Keratinocyte (primary cell): ENCODE data around the gene TFPT. TPM values are rescaled to one million over a fixed set of nuclear protein-coding genes. Genes with fewer than 3 reads are reported as not detected.

Experiments used
- DNase-seq: peaks from one replicate; pipeline ENCODE4 v3.0.0-alpha.2; 2011; ENCODE audit warnings: low read depth, missing footprints, low spot score
- FAIRE-seq: peaks from 2 replicates; lab custom pipeline; 2011; peaks lifted over from hg19 to GRCh38; lab: Jason Lieb, UNC
- H2AFZ ChIP-seq: 2 replicates; pipeline ENCODE4 v1.6.0; 2012; ENCODE audit warnings: low read length, control low read depth, inconsistent platforms; ENCODE audit not compliant: control insufficient read depth
- H3K27ac ChIP-seq: 2 replicates; pipeline ENCODE4 v1.5.1; 2011; ENCODE audit warnings: low read length; ENCODE audit not compliant: control insufficient read depth, insufficient read depth
- H3K27me3 ChIP-seq: 3 replicates; pipeline ENCODE4 v1.6.0; 2011; ENCODE audit warnings: low read length; ENCODE audit not compliant: control insufficient read depth, insufficient read depth; ENCODE audit errors: extremely low read depth
- H3K36me3 ChIP-seq, 2 experiments: 2 replicates in 1 of 2; 3 replicates in 1 of 2; pipeline ENCODE4 v1.5.1; 2011; ENCODE audit warnings: low read length in 2 of 2, mild to moderate bottlenecking in 1 of 2; ENCODE audit not compliant: control insufficient read depth in 2 of 2, insufficient read depth in 2 of 2; ENCODE audit errors: extremely low read depth in 1 of 2
- H3K4me1 ChIP-seq: 3 replicates; pipeline ENCODE4 v1.5.1; 2011; ENCODE audit warnings: low read length; ENCODE audit not compliant: control insufficient read depth, insufficient read depth; ENCODE audit errors: extremely low read depth
- H3K4me2 ChIP-seq: 3 replicates; pipeline ENCODE4 v1.6.0; 2011; ENCODE audit warnings: low read depth, low read length; ENCODE audit not compliant: control insufficient read depth, insufficient read depth; ENCODE audit errors: extremely low read depth
- H3K4me3 ChIP-seq, 3 experiments: fragments of 200-600 bp in 1 of 3; sonication (generic) in 1 of 3; 2 replicates in 2 of 3; 3 replicates in 1 of 3; pipeline ENCODE4 v1.5.1; 2011 to 2016; ENCODE audit warnings: low read length in 3 of 3, mild to moderate bottlenecking in 3 of 3, control low read depth in 2 of 3, inconsistent platforms in 1 of 3, low read depth in 1 of 3, mixed read lengths in 1 of 3, mixed run types in 1 of 3, moderate library complexity in 1 of 3; ENCODE audit not compliant: control insufficient read depth in 2 of 3, insufficient read depth in 2 of 3; ENCODE audit errors: extremely low read depth in 1 of 3
- H3K79me2 ChIP-seq: 2 replicates; pipeline ENCODE4 v1.6.0; 2012; ENCODE audit warnings: low read length; ENCODE audit not compliant: control insufficient read depth, insufficient read depth
- H3K9ac ChIP-seq: 3 replicates; pipeline ENCODE4 v1.6.0; 2011; ENCODE audit warnings: low read length; ENCODE audit not compliant: control insufficient read depth, insufficient read depth; ENCODE audit errors: extremely low read depth
- H3K9me1 ChIP-seq: 3 replicates; pipeline ENCODE4 v1.6.0; 2011; ENCODE audit warnings: low read length; ENCODE audit not compliant: control insufficient read depth, insufficient read depth; ENCODE audit errors: extremely low read depth
- H3K9me3 ChIP-seq: 2 replicates; pipeline ENCODE4 v1.5.1; 2012; ENCODE audit warnings: low read depth, low read length; ENCODE audit not compliant: control insufficient read depth
- H4K20me1 ChIP-seq: 3 replicates; pipeline ENCODE4 v1.6.0; 2011; ENCODE audit warnings: low read length; ENCODE audit not compliant: control insufficient read depth, insufficient read depth; ENCODE audit errors: extremely low read depth
- CTCF ChIP-seq, 3 experiments: IDR thresholded peaks in 1 of 3; conservative IDR thresholded peaks in 1 of 3; optimal IDR thresholded peaks in 1 of 3; 2 replicates in 2 of 3; 3 replicates in 1 of 3; pipeline versions ENCODE3 to v1.5.1; 2011; ENCODE audit warnings: low read length in 3 of 3, mild to moderate bottlenecking in 3 of 3, moderate library complexity in 2 of 3, control low read depth in 1 of 3, inconsistent platforms in 1 of 3; ENCODE audit not compliant: insufficient read depth in 2 of 3; ENCODE audit errors: extremely low read depth in 1 of 3
- EZH2 ChIP-seq: IDR thresholded peaks from one replicate; pipeline ENCODE4 v1.6.1; 2012; ENCODE audit warnings: inconsistent platforms, mild to moderate bottlenecking, low read length, moderate library complexity
- dilution Hi-C: fragments of 300-500 bp; cut with MboI; formaldehyde crosslinking; loops from one replicate; pipeline ENCODE4 v1.7.0; 2020; ENCODE audit warnings: low sequenced_read_pairs; ENCODE audit not compliant: extremely low pct_ligation_motif_present
- polyA plus RNA-seq, 5 experiments: library from polyadenylated mRNA; depleted of rRNA in 3 of 5; stranded (reverse) in 3 of 5; stranded (forward) in 1 of 5; unstranded in 1 of 5; fragments of >200 nt; gene quantifications; 1 replicate in 1 of 5; 2 replicates in 3 of 5; 3 replicates in 1 of 5; pipeline versions ENCODE4 v1.2.1 to v1.2.3, GENCODE V29; 2011 to 2012; ENCODE audit warnings: missing spikeins in 2 of 5, low read depth in 1 of 5, low replicate concordance in 1 of 5

The TFPT gene
- polyA plus RNA-seq, 1 donor (not counting 4 experiments of a cell fraction or from before 2014, with no cell fraction given) = 6.8 TPM

- Histone ChIP-seq H3K27me3 (no peaks in the 10 kb centered on the region), H2AFZ (no peak within 1 kb of the TSS)
- dilution Hi-C loops = no loop called here
Observed at GRCh38 chr19:54081032-54081431, 34.4 kb downstream of the TFPT start, which contains the start of gene TARM1. Gene TARM1, minus strand, starts transcription at chr19:54081365. Its CDS starts 25 bp downstream, at chr19:54081340.

GRCh38 chr19:54077334-54077733 is 38.1 kb downstream of the TFPT start:
- no peaks in the 10 kb centered on the region for H4K20me1 ChIP-seq
- H3K79me2 ChIP-seq = no peaks in the 10 kb centered on the region
- dilution Hi-C loops = no loop called here
- TF ChIP-seq EZH2 (no peak), CTCF (optimal IDR thresholded peaks at IDR 0.05 in 1 of 3, IDR thresholded peaks at IDR 0.05 in 1 of 3, conservative IDR thresholded peaks at IDR 0.05 in 1 of 3; ENCODE audit: extremely low read depth in 1 of 3, insufficient read depth in 2 of 3, low read length in 3 of 3) (no peak)
- no peak overlapping the region for H3K4me3 ChIP-seq
- FAIRE-seq = no peak
- H3K36me3 ChIP-seq = no peaks in the 10 kb centered on the region
- H3K27me3 ChIP-seq = no peaks in the 10 kb centered on the region
- no peaks in the 10 kb centered on the region for H3K4me1 ChIP-seq
- H3K9ac ChIP-seq = no peak overlapping the region
- H3K9me1 ChIP-seq = no peaks in the 10 kb centered on the region
- no peak overlapping the region for H2AFZ ChIP-seq
- H3K4me2 ChIP-seq = no peak overlapping the region
- DNase-seq = no peak
- peaks cover 4% of the 10 kb centered on the region for H3K9me3 ChIP-seq
- no peak overlapping the region for H3K27ac ChIP-seq

More at GRCh38 chr19:54081032-54081431, 34.4 kb downstream of the TFPT start, which contains the start of gene TARM1:
- Histone ChIP-seq H3K4me1 (no peaks in the 10 kb centered on the region), H3K4me3 (no peak within 1 kb of the TSS), H3K9ac (no peak within 1 kb of the TSS), H3K9me3 (peaks cover 4% of the 10 kb centered on the region), H3K9me1 (no peaks in the 10 kb centered on the region), H4K20me1 (no peaks in the 10 kb centered on the region), H3K79me2 (no peaks in the 10 kb centered on the region), H3K36me3 (no peaks in the 10 kb centered on the region), H3K27ac (no peak within 1 kb of the TSS), H3K4me2 (no peak within 1 kb of the TSS)
- TF ChIP-seq CTCF (optimal IDR thresholded peaks at IDR 0.05 in 1 of 3, IDR thresholded peaks at IDR 0.05 in 1 of 3, conservative IDR thresholded peaks at IDR 0.05 in 1 of 3; ENCODE audit: extremely low read depth in 1 of 3, insufficient read depth in 2 of 3, low read length in 3 of 3) = no peak
- TF ChIP-seq EZH2 = no peak
- DNase-seq = no peak
- FAIRE-seq = no peak
